A673 (cell line): ENCODE data around the gene TP53INP2. TPM values are rescaled to one million over a fixed set of nuclear protein-coding genes. Genes with fewer than 3 reads are reported as not detected.

ENCODE experiments used
- BruUV-seq: library from RNA; stranded (reverse); fragments of 400-500 nt; replicated peaks from 2 replicates; lab custom pipeline; 2021; lab: Mats Ljungman, UMichigan
- CTCF ChIA-PET: fragments of 300-600 bp; sonication (Branson Sonifier 250); formaldehyde crosslinking; loops from one replicate; lab custom pipeline; 2022; ENCODE audit warnings: antibody characterized with exemption; lab: Charles Lee
- POLR2A ChIA-PET: fragments of 300-600 bp; sonication (Branson Sonifier 250); formaldehyde crosslinking; loops from one replicate; lab custom pipeline; 2022; ENCODE audit warnings: antibody characterized with exemption; ENCODE audit not compliant: low non-redundant PET; lab: Charles Lee
- DNase-seq: peaks from one replicate; pipeline ENCODE4 v3.0.0-alpha.2; 2015; ENCODE audit warnings: low spot score
- H3K27ac ChIP-seq: fragments of 200-600 bp; sonication (generic); 2 replicates; pipeline ENCODE4 v1.5.1; 2016; ENCODE audit warnings: mixed run types, low read depth, mild to moderate bottlenecking, mixed read lengths, antibody characterized with exemption, low read length; ENCODE audit not compliant: poor library complexity, severe bottlenecking
- H3K27me3 ChIP-seq: fragments of 200-600 bp; sonication (generic); replicated peaks from 2 replicates; pipeline ENCODE4 v1.6.1; 2017; ENCODE audit warnings: mixed run types, low read depth, mild to moderate bottlenecking, mixed read lengths, antibody characterized with exemption, low read length; ENCODE audit not compliant: insufficient read depth, poor library complexity
- H3K36me3 ChIP-seq: fragments of 200-600 bp; sonication (generic); 2 replicates; pipeline ENCODE4 v1.6.1; 2016; ENCODE audit warnings: mixed run types, mild to moderate bottlenecking, mixed read lengths, antibody characterized with exemption, low read length; ENCODE audit not compliant: insufficient read depth, poor library complexity, severe bottlenecking
- H3K4me1 ChIP-seq: fragments of 200-600 bp; sonication (generic); 2 replicates; pipeline ENCODE4 v1.6.1; 2017; ENCODE audit warnings: mixed run types, mild to moderate bottlenecking, mixed read lengths, antibody characterized with exemption, low read length; ENCODE audit not compliant: insufficient read depth, poor library complexity, severe bottlenecking
- H3K4me3 ChIP-seq: fragments of 200-600 bp; sonication (generic); 2 replicates; pipeline ENCODE4 v1.5.1; 2016; ENCODE audit warnings: low read depth, mixed run types, mild to moderate bottlenecking, mixed read lengths, low read length; ENCODE audit not compliant: poor library complexity, severe bottlenecking
- H3K9me3 ChIP-seq: fragments of 200-600 bp; sonication (generic); 2 replicates; pipeline ENCODE4 v1.6.1; 2016; ENCODE audit warnings: mixed run types, low read depth, mild to moderate bottlenecking, mixed read lengths, antibody characterized with exemption, low read length; ENCODE audit not compliant: poor library complexity, severe bottlenecking
- CTCF ChIP-seq: fragments of 300-800, 200-600 bp; sonication (generic); conservative IDR thresholded peaks from 2 replicates; pipeline ENCODE4 v1.5.1; 2017; ENCODE audit warnings: low read depth, mild to moderate bottlenecking, antibody characterized with exemption, low read length, moderate library complexity, mixed read lengths
- EZH2 ChIP-seq: fragments of 200-600 bp; sonication (generic); IDR thresholded peaks from 2 replicates; pipeline ENCODE4 v1.6.1; 2017; ENCODE audit warnings: borderline replicate concordance, low read depth, mild to moderate bottlenecking, mixed read lengths, antibody characterized with exemption, low read length; ENCODE audit not compliant: poor library complexity, severe bottlenecking
- intact Hi-C: fragments of 100-400 bp; cut with micrococcal nuclease; formaldehyde crosslinking; loops from one replicate; pipeline ENCODE4 v1.10.0; 2022; ENCODE audit not compliant: unreplicated experiment
- total RNA-seq: library from RNA; stranded (reverse); gene quantifications from 2 replicates; pipeline ENCODE4 v1.2.3, GENCODE V29; 2021

The TP53INP2 gene
- total RNA-seq, 1 experiment from 2014 or later: 7.2 TPM

- Histone ChIP-seq H3K27me3 (no peaks in the 10 kb centered on the region), H3K36me3 (no peaks in the 10 kb centered on the region), H3K4me1 (peaks cover 12% of the 10 kb centered on the region), H3K9me3 (no peaks in the 10 kb centered on the region), H3K27ac (no peak overlapping the region), H3K4me3 (no peak overlapping the region)
- DNase-seq: no peak
- CTCF ChIA-PET: interaction anchor here (0.6 to 2.3 kb wide), 3 partner anchors 395 to 955 kb away, joined by 5 to 15 read pairs (median 5); no protein-coding TSS in a partner anchor
- TF ChIP-seq EZH2: no peak
- no peak for TF ChIP-seq CTCF
- no TSS peak for BruUV-seq
- intact Hi-C loops: loop anchor here (5.0 kb wide), 3 partner anchors 150 to 395 kb away; partner anchors contain the start of gene MAP1LC3A
- POLR2A ChIA-PET: interaction anchor here (0.5 kb wide), 1 partner anchor 142 kb away, joined by 3 read pairs; no protein-coding TSS in a partner anchor
Observed at GRCh38 chr20:34706912-34707784, 3.0 kb downstream of the TP53INP2 start.

GRCh38 chr20:34708621-34709043 lies 4.5 kb downstream of the TP53INP2 start:
- H3K36me3 ChIP-seq: no peaks in the 10 kb centered on the region
- DNase-seq: peak; percentile 59
- POLR2A ChIA-PET: no interaction called here

More at GRCh38 chr20:34708621-34709043, 4.5 kb downstream of the TP53INP2 start:
- TF ChIP-seq EZH2 (no peak), CTCF (peak; percentile 80)
- CTCF ChIA-PET: interaction anchor here (1.3 to 2.3 kb wide), 2 partner anchors 396 to 518 kb away, joined by 5 to 15 read pairs; no protein-coding TSS in a partner anchor
- peak overlapping the region; percentile 84 for H3K27ac ChIP-seq
- H3K27me3 ChIP-seq: no peaks in the 10 kb centered on the region
- intact Hi-C loops: loop anchor here (5.0 kb wide), 3 partner anchors 151 to 396 kb away; partner anchors contain the start of gene MAP1LC3A
- peaks cover 20% of the 10 kb centered on the region for H3K4me1 ChIP-seq
- peak overlapping the region; percentile 72 for H3K4me3 ChIP-seq
- BruUV-seq: no TSS peak
- no peaks in the 10 kb centered on the region for H3K9me3 ChIP-seq
